NT2/D1 (cell line): Measurements from ENCODE around the gene CTNNA2.

ENCODE experiments used
- SUZ12 ChIP-seq: IDR thresholded peaks from 2 replicates; pipeline ENCODE4 v1.6.1; 2011; ENCODE audit not compliant: insufficient read length, insufficient read depth; ENCODE audit errors: extremely low read depth
- ZNF274 ChIP-seq: IDR thresholded peaks from 2 replicates; pipeline ENCODE4 v1.6.1; 2011; ENCODE audit warnings: mild to moderate bottlenecking, low read depth, low read length

GRCh38 chr2:79630060-79630459 is 117.2 kb downstream of the CTNNA2 start:
- TF ChIP-seq ZNF274 = no peak
- TF ChIP-seq SUZ12 = no peak
